Gastroesophageal sphincter (tissue), 3 donors: ENCODE data around the gene SPACA9.

Source experiments
- POLR2A ChIP-seq, 2 donors: fragments of 450-650 bp; IDR thresholded peaks; one replicate each; pipeline ENCODE4 v1.6.1; 2017; ENCODE audit warnings: antibody characterized with exemption in 2 of 2, mild to moderate bottlenecking in 2 of 2, moderate library complexity in 1 of 2
- POLR2AphosphoS5 ChIP-seq: sonication (generic); formaldehyde crosslinking; IDR thresholded peaks from one replicate; pipeline ENCODE4 v1.6.1; 2017; ENCODE audit warnings: antibody characterized with exemption
- TF ChIP-seq, protein P1 (sequence below), 4 experiments: fragments of 200-600 bp in 2 of 4; fragments of 450-650 bp in 2 of 4; sonication (generic) in 1 of 4; IDR thresholded peaks; one replicate each; pipeline ENCODE4 v1.5.1; 2017 to 2019; ENCODE audit warnings: antibody characterized with exemption in 4 of 4, mild to moderate bottlenecking in 2 of 4, moderate library complexity in 2 of 4

DNA sequence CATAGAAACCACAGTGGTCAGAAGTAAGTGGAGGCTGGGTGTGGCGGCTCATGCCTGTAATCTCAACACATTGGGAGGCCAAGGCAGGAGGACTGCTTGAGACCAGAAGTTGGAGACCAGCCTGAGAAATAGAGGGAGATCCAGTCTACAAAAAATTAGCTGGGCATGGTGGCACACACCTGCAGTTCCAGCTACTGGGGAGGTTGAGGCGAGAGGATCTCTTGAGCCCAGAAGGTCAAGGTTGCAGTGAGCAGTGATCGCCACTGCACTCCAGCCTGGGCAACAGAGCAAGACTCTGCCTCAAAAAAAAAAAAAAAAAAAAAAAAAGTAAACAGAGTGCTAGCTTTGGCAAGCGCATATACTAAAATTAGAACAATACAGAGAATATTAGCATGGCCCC is 25.2 kb upstream of the SPACA9 start:
- TF ChIP-seq, protein P1, sequence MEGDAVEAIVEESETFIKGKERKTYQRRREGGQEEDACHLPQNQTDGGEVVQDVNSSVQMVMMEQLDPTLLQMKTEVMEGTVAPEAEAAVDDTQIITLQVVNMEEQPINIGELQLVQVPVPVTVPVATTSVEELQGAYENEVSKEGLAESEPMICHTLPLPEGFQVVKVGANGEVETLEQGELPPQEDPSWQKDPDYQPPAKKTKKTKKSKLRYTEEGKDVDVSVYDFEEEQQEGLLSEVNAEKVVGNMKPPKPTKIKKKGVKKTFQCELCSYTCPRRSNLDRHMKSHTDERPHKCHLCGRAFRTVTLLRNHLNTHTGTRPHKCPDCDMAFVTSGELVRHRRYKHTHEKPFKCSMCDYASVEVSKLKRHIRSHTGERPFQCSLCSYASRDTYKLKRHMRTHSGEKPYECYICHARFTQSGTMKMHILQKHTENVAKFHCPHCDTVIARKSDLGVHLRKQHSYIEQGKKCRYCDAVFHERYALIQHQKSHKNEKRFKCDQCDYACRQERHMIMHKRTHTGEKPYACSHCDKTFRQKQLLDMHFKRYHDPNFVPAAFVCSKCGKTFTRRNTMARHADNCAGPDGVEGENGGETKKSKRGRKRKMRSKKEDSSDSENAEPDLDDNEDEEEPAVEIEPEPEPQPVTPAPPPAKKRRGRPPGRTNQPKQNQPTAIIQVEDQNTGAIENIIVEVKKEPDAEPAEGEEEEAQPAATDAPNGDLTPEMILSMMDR (IDR thresholded peaks at IDR 0.05), result no peak
- TF ChIP-seq POLR2A (IDR thresholded peaks at IDR 0.05) (no peak), POLR2AphosphoS5 (no peak)
